ENCODE measurements around the gene MAP4K4.
"Not testable (repeated sequence)": the region's sequence is repeated elsewhere in the genome, so short reads cannot be mapped to it uniquely, and the experiment has no call there.

The MAP4K4 gene

GRCh38 chr2:101742547-101742946 lies 45.0 kb downstream of the MAP4K4 start:
- no peak for DNase-seq (ENCODE audit: low read depth, low spot score)

- no peak for DNase-seq (ENCODE audit: low read depth, low spot score)
These were observed 45.8 kb downstream of the MAP4K4 start for GRCh38 chr2:101743288-101743687.

GRCh38 chr2:101744832-101745231 lies 47.3 kb downstream of the MAP4K4 start:
- DNase-seq (ENCODE audit: low read depth, low spot score), result no peak

- no peak for DNase-seq (ENCODE audit: low read depth, low spot score)
These were observed 48.5 kb downstream of the MAP4K4 start for GRCh38 chr2:101745711-101746694.

- no peak for DNase-seq (ENCODE audit: low read depth, low spot score)
These were observed 50.5 kb downstream of the MAP4K4 start for GRCh38 chr2:101748000-101748399.

- DNase-seq (ENCODE audit: low read depth, low spot score), result not testable (repeated sequence)
These were observed 51.0 kb downstream of the MAP4K4 start for GRCh38 chr2:101748462-101748861.

- no peak for DNase-seq (ENCODE audit: low read depth, low spot score)
These were observed 53.2 kb downstream of the MAP4K4 start for GRCh38 chr2:101750688-101751087.

- no peak for DNase-seq (ENCODE audit: low read depth, low spot score)
These were observed 53.8 kb downstream of the MAP4K4 start for GRCh38 chr2:101751276-101751815.

GRCh38 chr2:101751875-101752619 lies 54.5 kb downstream of the MAP4K4 start:
- DNase-seq (ENCODE audit: low read depth, low spot score), result no peak

GRCh38 chr2:101752716-101753616 lies 55.5 kb downstream of the MAP4K4 start:
- no peak for DNase-seq (ENCODE audit: low read depth, low spot score)

GRCh38 chr2:101753720-101754490 lies 56.4 kb downstream of the MAP4K4 start:
- no peak for DNase-seq (ENCODE audit: low read depth, low spot score)

- DNase-seq (ENCODE audit: low read depth, low spot score), result no peak
These were observed 57.1 kb downstream of the MAP4K4 start for GRCh38 chr2:101754618-101755017.

GRCh38 chr2:101756266-101756665 lies 58.8 kb downstream of the MAP4K4 start:
- no peak for DNase-seq (ENCODE audit: low read depth, low spot score)

- no peak for DNase-seq (ENCODE audit: low read depth, low spot score)
These were observed 60.5 kb downstream of the MAP4K4 start for GRCh38 chr2:101758001-101758400.

- peak; percentile 62 for DNase-seq (ENCODE audit: low read depth, low spot score)
These were observed 61.7 kb downstream of the MAP4K4 start for GRCh38 chr2:101759162-101759561.

GRCh38 chr2:101762451-101763171 lies 65.1 kb downstream of the MAP4K4 start:
- no peak for DNase-seq (ENCODE audit: low read depth, low spot score)

- DNase-seq (ENCODE audit: low read depth, low spot score), result no peak
These were observed 66.2 kb downstream of the MAP4K4 start for GRCh38 chr2:101763496-101764333.

- no peak for DNase-seq (ENCODE audit: low read depth, low spot score)
These were observed 68.8 kb downstream of the MAP4K4 start for GRCh38 chr2:101766337-101766736.

Measured in brain pericyte (primary cell).